Prostate gland (tissue), 2 donors: Measurements from ENCODE around the gene RNF223.

ENCODE experiments used
- POLR2A ChIP-seq: fragments of 450-650 bp; IDR thresholded peaks from one replicate; pipeline ENCODE4 v1.6.1; 2016; ENCODE audit warnings: antibody characterized with exemption, mild to moderate bottlenecking
- TF ChIP-seq, protein P1 (sequence below), 4 experiments: fragments of 200-600 bp in 2 of 4; fragments of 450-650 bp in 2 of 4; sonication (generic) in 2 of 4; IDR thresholded peaks; 1 replicate in 3 of 4; 2 replicates in 1 of 4; pipeline ENCODE4 v1.5.1; 2016 to 2019; ENCODE audit warnings: antibody characterized with exemption in 4 of 4, mild to moderate bottlenecking in 2 of 4, moderate library complexity in 2 of 4

DNA sequence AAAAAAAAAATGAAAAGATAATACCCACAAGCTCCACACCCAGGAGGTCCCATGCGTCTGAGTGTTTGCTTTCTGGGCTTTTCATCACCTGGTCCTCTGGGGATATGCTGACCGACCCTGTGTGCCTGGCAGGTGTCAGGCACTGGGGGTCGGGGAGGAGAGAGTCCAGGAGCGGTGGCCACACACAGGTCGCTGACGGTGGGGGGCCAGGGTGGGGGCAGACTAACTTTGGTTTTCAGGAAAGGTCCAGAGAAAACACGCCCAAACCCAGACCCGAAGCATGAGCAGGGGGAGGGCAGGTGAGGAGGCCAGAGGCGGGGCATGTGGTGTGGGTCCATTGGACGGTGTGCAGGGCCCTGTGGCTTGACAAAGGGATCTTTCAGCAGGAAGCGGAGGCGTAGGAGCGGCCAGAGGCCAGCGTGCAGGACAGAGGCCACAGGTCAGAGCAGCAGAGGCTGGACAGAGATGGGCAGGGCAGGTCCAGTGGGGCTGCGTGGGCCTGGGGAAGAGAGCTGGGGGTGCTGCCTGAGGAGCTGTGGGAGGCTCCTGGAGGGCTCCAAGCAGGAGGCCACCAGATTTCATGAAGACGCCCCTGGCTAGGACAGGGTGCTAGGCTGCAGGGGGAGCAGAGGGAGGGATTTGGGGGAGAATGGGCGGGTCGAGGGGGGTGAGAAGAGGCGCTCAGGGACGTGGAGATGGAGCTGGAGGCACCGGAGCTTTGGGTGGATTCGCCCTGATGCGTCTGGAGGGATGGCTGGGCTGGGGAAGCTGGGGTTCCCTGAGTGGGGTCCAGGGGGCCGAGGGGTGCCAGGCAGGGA lies 15.8 kb downstream of the RNF223 start:
- no peak for TF ChIP-seq POLR2A
- TF ChIP-seq, protein P1, sequence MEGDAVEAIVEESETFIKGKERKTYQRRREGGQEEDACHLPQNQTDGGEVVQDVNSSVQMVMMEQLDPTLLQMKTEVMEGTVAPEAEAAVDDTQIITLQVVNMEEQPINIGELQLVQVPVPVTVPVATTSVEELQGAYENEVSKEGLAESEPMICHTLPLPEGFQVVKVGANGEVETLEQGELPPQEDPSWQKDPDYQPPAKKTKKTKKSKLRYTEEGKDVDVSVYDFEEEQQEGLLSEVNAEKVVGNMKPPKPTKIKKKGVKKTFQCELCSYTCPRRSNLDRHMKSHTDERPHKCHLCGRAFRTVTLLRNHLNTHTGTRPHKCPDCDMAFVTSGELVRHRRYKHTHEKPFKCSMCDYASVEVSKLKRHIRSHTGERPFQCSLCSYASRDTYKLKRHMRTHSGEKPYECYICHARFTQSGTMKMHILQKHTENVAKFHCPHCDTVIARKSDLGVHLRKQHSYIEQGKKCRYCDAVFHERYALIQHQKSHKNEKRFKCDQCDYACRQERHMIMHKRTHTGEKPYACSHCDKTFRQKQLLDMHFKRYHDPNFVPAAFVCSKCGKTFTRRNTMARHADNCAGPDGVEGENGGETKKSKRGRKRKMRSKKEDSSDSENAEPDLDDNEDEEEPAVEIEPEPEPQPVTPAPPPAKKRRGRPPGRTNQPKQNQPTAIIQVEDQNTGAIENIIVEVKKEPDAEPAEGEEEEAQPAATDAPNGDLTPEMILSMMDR (IDR thresholded peaks at IDR 0.05), result no peak
